ENCODE measurements around the gene ACP1.

The ACP1 gene

DNA sequence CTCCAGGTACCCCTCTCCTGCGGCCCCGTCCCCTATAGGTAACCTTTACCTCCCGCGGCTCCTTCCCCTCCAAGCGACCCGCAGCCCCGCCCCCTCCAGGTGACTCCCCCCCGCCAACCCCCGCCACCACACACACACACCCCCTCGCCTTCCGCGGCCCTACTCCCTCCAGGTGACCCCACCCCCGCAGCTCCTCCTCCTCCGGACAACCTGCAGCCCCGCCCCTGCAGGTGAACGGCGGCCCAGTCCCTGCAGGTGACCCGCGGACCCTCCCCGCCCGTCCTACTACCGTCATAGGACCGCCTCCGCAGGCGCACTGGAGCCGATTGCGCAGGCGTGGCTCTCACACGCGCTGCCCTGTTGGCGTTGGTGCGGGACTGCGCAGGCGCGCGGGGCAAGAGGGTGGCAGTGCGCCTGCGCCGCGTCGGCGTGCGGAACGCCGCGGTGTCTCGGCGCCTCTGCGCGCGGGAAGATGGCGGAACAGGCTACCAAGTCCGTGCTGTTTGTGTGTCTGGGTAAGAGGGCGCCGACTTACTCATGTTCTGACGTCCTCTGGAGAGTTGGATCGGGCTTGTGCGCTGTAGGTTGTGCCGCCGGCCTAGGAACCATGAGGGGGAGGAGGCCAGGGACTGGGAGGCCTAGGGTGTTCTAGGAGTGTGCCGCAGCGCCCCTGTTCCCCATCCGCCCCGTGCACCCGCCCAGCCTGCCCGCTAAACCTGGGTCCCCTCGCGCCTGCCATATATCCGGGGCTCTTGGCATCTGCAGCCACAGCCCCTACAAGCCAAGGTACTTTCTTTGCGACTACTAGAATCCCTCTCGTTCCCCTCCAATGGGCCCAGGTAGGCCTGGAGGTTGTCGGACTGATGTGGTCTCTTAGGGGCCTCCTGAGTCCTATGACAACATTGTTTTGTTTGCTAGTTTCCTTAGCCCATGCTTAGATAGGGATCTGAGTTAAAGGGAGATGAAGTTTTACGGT lies at the start of gene ACP1:
ACP1 (plus strand) TSS at position 455 of the 976 bp plus-strand sequence; CDS start at position 473, 18 bp downstream.
- H3K4me2 ChIP-seq, result peak within 1 kb of the TSS; percentile 98 to 100 (median 99)
- H3K9me3 ChIP-seq (replicated peaks in 1 of 11), result peaks cover 0 to 12% (median 9%) of the 10 kb centered on the region in 11 experiments; a peak in 12 of 22 replicates
- H3K36me3 ChIP-seq, result peaks cover 6 to 44% (median 24%) of the 10 kb centered on the region in 11 experiments; a peak in 20 of 22 replicates
- peaks cover 59 to 79% (median 66%) of the 10 kb centered on the region in 10 experiments for H3K4me1 ChIP-seq
- H4K20me1 ChIP-seq, result peaks cover 30 to 75% (median 38%) of the 10 kb centered on the region in 11 experiments; a peak in 21 of 22 replicates
- peak within 1 kb of the TSS; percentile 68 to 91 (median 87) for H3K27ac ChIP-seq
- peak within 1 kb of the TSS; percentile 77 to 92 (median 88) for H3K4me3 ChIP-seq
- no peaks in the 10 kb centered on the region for H3K27me3 ChIP-seq
- peak within 1 kb of the TSS; percentile 85 to 92 (median 89) for H3K9ac ChIP-seq
- TF ChIP-seq Cebpa-rat (IDR thresholded peaks at IDR 0.05), result no peak

DNA sequence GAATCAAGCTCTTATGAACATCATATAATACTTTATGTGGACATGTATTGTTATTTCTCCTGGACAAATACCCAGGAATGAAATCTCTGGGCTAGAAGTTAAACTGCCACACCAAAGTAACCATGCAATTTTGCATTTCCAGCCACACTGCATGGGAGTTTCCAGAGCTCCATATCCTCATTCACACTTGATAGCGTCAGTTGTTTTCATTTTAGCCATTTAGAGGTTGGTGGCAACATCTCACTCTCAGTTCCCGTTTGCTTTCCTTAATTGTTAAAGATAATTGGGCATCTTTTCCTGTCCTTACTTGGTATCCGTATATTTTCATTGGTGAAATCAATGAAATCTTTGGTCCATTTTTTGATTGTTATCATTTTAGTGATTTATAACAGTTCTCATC lies 48.7 kb upstream of the ACP1 start:
- Histone ChIP-seq H3K4me3 (no peak overlapping the region), H3K4me2 (no peak overlapping the region)

DNA sequence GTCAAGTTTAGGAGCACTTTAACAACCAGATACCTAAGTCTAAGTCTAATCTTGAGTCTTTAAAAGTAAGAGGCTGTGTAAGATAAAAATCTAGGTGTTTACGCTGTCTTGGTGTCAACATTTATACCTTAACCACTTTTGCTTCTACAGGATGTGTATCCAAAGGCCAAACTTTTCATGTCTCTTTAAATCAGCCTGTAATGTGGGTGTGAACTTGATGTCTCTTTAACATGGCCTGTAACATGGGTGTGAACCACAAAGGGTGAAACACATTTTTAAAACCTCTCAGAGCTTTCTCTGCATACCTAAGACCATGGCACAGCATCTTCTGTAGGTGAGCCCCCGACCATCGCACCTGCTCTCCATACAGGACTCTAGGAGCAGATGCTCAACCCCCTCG lies 41.3 kb upstream of the ACP1 start:
- no peak for TF ChIP-seq Cebpa-rat (IDR thresholded peaks at IDR 0.05)
- Histone ChIP-seq H4K20me1 (no peaks in the 10 kb centered on the region), H3K9me3 (replicated peaks in 1 of 11) (peaks cover 0 to 5% (median 0%) of the 10 kb centered on the region in 11 experiments; a peak in 1 of 22 replicates), H3K4me1 (peaks cover 0 to 16% (median 10%) of the 10 kb centered on the region in 10 experiments; a peak in 13 of 20 replicates), H3K9ac (no peak overlapping the region), H3K4me3 (no peak overlapping the region), H3K27ac (no peak overlapping the region), H3K4me2 (no peak overlapping the region), H3K27me3 (no peaks in the 10 kb centered on the region), H3K36me3 (peaks cover 39 to 95% (median 79%) of the 10 kb centered on the region in 11 experiments)

More for the DNA sequence above, 48.7 kb upstream of the ACP1 start:
- peaks cover 0 to 16% (median 9%) of the 10 kb centered on the region in 10 experiments; a peak in 9 of 20 replicates for H3K4me1 ChIP-seq
- H3K27ac ChIP-seq, result no peak overlapping the region
- peaks cover 10 to 32% (median 27%) of the 10 kb centered on the region in 11 experiments for H3K36me3 ChIP-seq
- no peaks in the 10 kb centered on the region for H4K20me1 ChIP-seq
- H3K9me3 ChIP-seq (replicated peaks in 1 of 11), result peaks cover 20 to 29% (median 26%) of the 10 kb centered on the region in 11 experiments
- H3K27me3 ChIP-seq, result no peaks in the 10 kb centered on the region
- no peak overlapping the region for H3K9ac ChIP-seq
- TF ChIP-seq Cebpa-rat (IDR thresholded peaks at IDR 0.05), result no peak

GRCh38 chr2:223971-224760 lies 40.6 kb upstream of the ACP1 start:
- Histone ChIP-seq H3K9me3 (replicated peaks in 1 of 11) (peaks cover 0 to 5% (median 0%) of the 10 kb centered on the region in 11 experiments; a peak in 1 of 22 replicates), H3K4me3 (no peak overlapping the region), H3K36me3 (peaks cover 39 to 95% (median 81%) of the 10 kb centered on the region in 11 experiments), H3K4me1 (peaks cover 0 to 13% (median 8%) of the 10 kb centered on the region in 10 experiments; a peak in 13 of 20 replicates), H3K9ac (no peak overlapping the region), H3K27ac (no peak overlapping the region), H4K20me1 (no peaks in the 10 kb centered on the region), H3K27me3 (no peaks in the 10 kb centered on the region), H3K4me2 (no peak overlapping the region)
- no peak for TF ChIP-seq Cebpa-rat (IDR thresholded peaks at IDR 0.05)

DNA sequence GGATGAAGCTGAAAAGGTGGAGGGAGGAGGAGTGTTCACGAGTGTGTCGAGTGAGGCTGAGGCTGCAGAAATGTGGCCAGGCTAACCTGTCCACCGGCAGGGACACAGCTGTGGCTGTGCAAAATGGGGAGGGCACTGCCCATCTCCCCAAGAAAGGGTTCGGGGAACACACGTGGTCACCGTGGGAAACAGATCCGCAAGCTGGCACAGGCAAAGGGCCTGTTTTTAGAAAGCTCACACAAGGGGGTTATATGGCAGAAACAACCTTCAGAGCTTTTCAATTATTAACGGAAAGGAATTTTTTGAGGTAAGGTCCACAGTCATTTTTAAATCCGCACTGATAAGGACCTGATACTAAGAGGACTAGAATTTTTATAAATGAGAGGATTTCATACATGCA lies 36.6 kb upstream of the ACP1 start:
- TF ChIP-seq Cebpa-rat (IDR thresholded peaks at IDR 0.05), result no peak
- Histone ChIP-seq H3K4me3 (no peak overlapping the region), H3K9me3 (replicated peaks in 1 of 11) (peaks cover 0 to 5% (median 0%) of the 10 kb centered on the region in 11 experiments; a peak in 1 of 22 replicates), H3K9ac (no peak overlapping the region), H3K4me2 (no peak overlapping the region), H3K27ac (no peak overlapping the region), H3K4me1 (no peaks in the 10 kb centered on the region), H3K36me3 (peaks cover 46 to 96% (median 82%) of the 10 kb centered on the region in 11 experiments), H4K20me1 (no peaks in the 10 kb centered on the region; a peak in 1 of 22 replicates), H3K27me3 (no peaks in the 10 kb centered on the region)

DNA sequence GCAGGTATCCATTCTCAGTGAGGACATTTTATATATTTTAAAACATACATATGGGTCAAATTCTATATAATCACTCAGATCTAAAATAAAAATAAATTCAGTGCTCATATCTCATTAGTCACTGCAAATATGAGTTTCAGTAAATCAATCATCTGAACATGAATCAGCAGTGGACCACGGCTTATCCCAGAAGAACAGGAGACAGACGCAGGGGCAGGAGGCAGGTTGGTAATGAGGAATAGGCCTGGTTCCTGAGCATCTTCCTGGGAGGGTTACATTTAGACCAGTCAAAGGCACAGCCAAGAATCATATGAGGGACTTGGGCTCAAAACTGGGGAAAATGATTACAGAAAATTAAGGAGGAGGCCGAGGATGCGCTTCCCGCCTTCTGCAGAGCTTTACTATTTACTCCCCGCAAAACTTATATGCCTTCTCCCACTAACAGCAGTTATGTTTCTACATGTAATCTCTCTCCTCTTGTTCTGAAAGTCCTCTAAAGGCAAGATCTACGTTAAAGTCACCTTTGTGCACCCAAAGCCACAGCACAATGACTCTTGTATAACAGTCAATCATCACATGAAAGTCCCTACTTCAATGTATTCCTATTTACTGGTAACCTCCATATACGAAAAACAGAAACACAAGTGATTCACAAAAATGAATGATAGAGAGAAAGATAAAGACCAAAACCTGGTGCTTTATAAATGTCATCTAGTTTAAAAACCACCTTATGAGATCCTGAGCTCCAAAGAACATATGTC lies 36.0 kb upstream of the ACP1 start:
- no peak for TF ChIP-seq Cebpa-rat (IDR thresholded peaks at IDR 0.05)
- H3K4me1 ChIP-seq, result no peaks in the 10 kb centered on the region
- peaks cover 0 to 5% (median 0%) of the 10 kb centered on the region in 11 experiments; a peak in 1 of 22 replicates for H3K9me3 ChIP-seq (replicated peaks in 1 of 11)
- H3K27me3 ChIP-seq, result no peaks in the 10 kb centered on the region
- no peak overlapping the region for H3K4me3 ChIP-seq
- H3K4me2 ChIP-seq, result no peak overlapping the region
- H4K20me1 ChIP-seq, result no peaks in the 10 kb centered on the region; a peak in 1 of 22 replicates
- H3K27ac ChIP-seq, result no peak overlapping the region
- no peak overlapping the region for H3K9ac ChIP-seq
- peaks cover 42 to 96% (median 80%) of the 10 kb centered on the region in 11 experiments for H3K36me3 ChIP-seq

GRCh38 chr2:231521-232185 lies 33.1 kb upstream of the ACP1 start:
- no peak for TF ChIP-seq Cebpa-rat (IDR thresholded peaks at IDR 0.05)
- H3K27ac ChIP-seq, result no peak overlapping the region
- no peak overlapping the region for H3K9ac ChIP-seq
- no peaks in the 10 kb centered on the region; a peak in 1 of 22 replicates for H4K20me1 ChIP-seq
- H3K4me3 ChIP-seq, result no peak overlapping the region
- H3K27me3 ChIP-seq, result no peaks in the 10 kb centered on the region
- H3K36me3 ChIP-seq, result peaks cover 21 to 83% (median 63%) of the 10 kb centered on the region in 11 experiments
- peaks cover 0 to 3% (median 0%) of the 10 kb centered on the region in 11 experiments; a peak in 1 of 22 replicates for H3K9me3 ChIP-seq (replicated peaks in 1 of 11)
- H3K4me1 ChIP-seq, result no peaks in the 10 kb centered on the region
- no peak overlapping the region for H3K4me2 ChIP-seq

DNA sequence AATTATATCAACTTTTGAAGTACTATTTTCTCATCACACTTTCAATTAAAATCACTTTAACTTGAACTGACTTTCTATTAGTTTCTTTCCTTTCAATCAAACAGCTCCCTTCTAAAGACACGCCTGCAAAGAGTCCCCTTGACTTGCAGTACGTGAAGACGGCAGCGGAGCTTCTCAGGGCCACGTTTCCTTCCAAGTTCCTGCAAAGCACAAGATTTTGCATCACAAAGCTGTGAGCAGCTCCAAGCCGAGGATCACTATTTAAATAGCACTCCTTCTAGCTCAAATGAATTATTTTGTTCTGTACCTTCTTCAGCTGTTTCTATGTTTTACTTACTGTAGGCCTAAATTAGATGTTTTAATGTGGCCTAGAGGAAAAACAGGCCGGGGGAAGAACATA lies 31.7 kb upstream of the ACP1 start:
- H3K27ac ChIP-seq, result no peak overlapping the region
- H3K9ac ChIP-seq, result no peak overlapping the region
- no peaks in the 10 kb centered on the region for H3K9me3 ChIP-seq (replicated peaks in 1 of 11)
- H3K27me3 ChIP-seq, result no peaks in the 10 kb centered on the region
- H3K4me1 ChIP-seq, result peaks cover 0 to 9% (median 4%) of the 10 kb centered on the region in 10 experiments; a peak in 12 of 20 replicates
- H3K36me3 ChIP-seq, result peaks cover 17 to 76% (median 54%) of the 10 kb centered on the region in 11 experiments
- H4K20me1 ChIP-seq, result no peaks in the 10 kb centered on the region; a peak in 1 of 22 replicates
- TF ChIP-seq Cebpa-rat (IDR thresholded peaks at IDR 0.05), result no peak
- H3K4me2 ChIP-seq, result no peak overlapping the region
- no peak overlapping the region for H3K4me3 ChIP-seq

Measured in BLaER1 treated with 17β-estradiol and CSF1 and Interleukin-3, amounts not matched to agents 10 nM and 100 nM (cell line).